Measurements from ENCODE around the gene COG8. TPM values are rescaled to one million over a fixed set of nuclear protein-coding genes. Genes with fewer than 3 reads are reported as not detected.

COG8 gene
- total RNA-seq, 4 donors from 2014 or later, result 29.5 to 52.0 (median 48.3) TPM

GRCh38 chr16:69338557-69339288, 641 bp downstream of the COG8 start:
- 15 to 22% methylated on average over 26 to 46 of the region's 46 CpGs for WGBS, 2 donors (ENCODE audit: low coverage in 1 of 2)
- peak overlapping the region; percentile 89 to 95 (median 92) for H3K27ac ChIP-seq
- intact Hi-C loops (cut with DNase I; ENCODE audit: low total_unique reads) (no loop called here), in situ Hi-C loops (cut with MboI; ENCODE audit: low pct_ligation_motif_present in 1 of 4, low pct_unique_long_range_greater_than_20kb in 1 of 4, low sequenced_read_pairs in 3 of 4) (no loop called here)
- TF ChIP-seq POLR2A (IDR thresholded peaks at IDR 0.05), result no peak
- TF ChIP-seq CTCF (IDR thresholded peaks at IDR 0.05), result no peak
- TF ChIP-seq EP300 (IDR thresholded peaks at IDR 0.05; ENCODE audit: low read depth), result no peak
- TF ChIP-seq POLR2AphosphoS5 (IDR thresholded peaks at IDR 0.05), result no peak
- H3K9me3 ChIP-seq, result no peaks in the 10 kb centered on the region
- no peaks in the 10 kb centered on the region for H3K27me3 ChIP-seq
- DNase-seq, result no peak
- peak overlapping the region; percentile 67 to 91 (median 86) for H3K4me3 ChIP-seq
- peaks cover 17 to 28% (median 21%) of the 10 kb centered on the region in 4 donors for H3K4me1 ChIP-seq
- H3K36me3 ChIP-seq, result peaks cover 0 to 28% (median 12%) of the 10 kb centered on the region in 4 donors

GRCh38 chr16:69334696-69335095, 4.7 kb downstream of the COG8 start:
- H3K36me3 ChIP-seq, result peaks cover 0 to 26% (median 12%) of the 10 kb centered on the region in 4 donors
- no peaks in the 10 kb centered on the region for H3K9me3 ChIP-seq
- TF ChIP-seq POLR2AphosphoS5 (IDR thresholded peaks at IDR 0.05) (no peak), CTCF (IDR thresholded peaks at IDR 0.05) (no peak), POLR2A (IDR thresholded peaks at IDR 0.05) (no peak), EP300 (IDR thresholded peaks at IDR 0.05; ENCODE audit: low read depth) (no peak)
- no peak overlapping the region for H3K4me3 ChIP-seq
- WGBS, 2 donors (ENCODE audit: low coverage in 1 of 2), result 90% methylated on average over 9 of the region's 9 CpGs; no CpG with 5 or more reads in 1 of the 2 donors
- H3K4me1 ChIP-seq, result peaks cover 8 to 26% (median 20%) of the 10 kb centered on the region in 4 donors
- H3K27ac ChIP-seq, result no peak overlapping the region
- no peak for DNase-seq
- H3K27me3 ChIP-seq, result no peaks in the 10 kb centered on the region
- intact Hi-C loops (cut with DNase I; ENCODE audit: low total_unique reads), result no loop called here
- in situ Hi-C loops (cut with MboI; ENCODE audit: low pct_ligation_motif_present in 1 of 4, low pct_unique_long_range_greater_than_20kb in 1 of 4, low sequenced_read_pairs in 3 of 4), result no loop called here

- Histone ChIP-seq H3K4me3 (peak within 1 kb of the TSS; percentile 73 to 98 (median 79)), H3K36me3 (peaks cover 0 to 24% (median 9%) of the 10 kb centered on the region in 4 donors), H3K9me3 (no peaks in the 10 kb centered on the region), H3K27ac (peak within 1 kb of the TSS; percentile 92 to 97 (median 94)), H3K4me1 (peaks cover 15 to 51% (median 47%) of the 10 kb centered on the region in 4 donors), H3K27me3 (no peaks in the 10 kb centered on the region)
- intact Hi-C loops (cut with DNase I; ENCODE audit: low total_unique reads) (no loop called here), in situ Hi-C loops (cut with MboI; ENCODE audit: low pct_ligation_motif_present in 1 of 4, low pct_unique_long_range_greater_than_20kb in 1 of 4, low sequenced_read_pairs in 3 of 4) (no loop called here)
- TF ChIP-seq CTCF (IDR thresholded peaks at IDR 0.05), result no peak
- no peak for TF ChIP-seq EP300 (IDR thresholded peaks at IDR 0.05; ENCODE audit: low read depth)
- peak; percentile 91 to 97 (median 91) for TF ChIP-seq POLR2AphosphoS5 (IDR thresholded peaks at IDR 0.05)
- TF ChIP-seq POLR2A (IDR thresholded peaks at IDR 0.05), result peak; percentile 87
- peak; percentile 95 for DNase-seq
- 0% methylated on average over 54 of the region's 93 CpGs; no CpG with 5 or more reads in 1 of the 2 donors for WGBS, 2 donors (ENCODE audit: low coverage in 1 of 2)
Observed at GRCh38 chr16:69330286-69331109, 8.9 kb downstream of the COG8 start, which contains the start of gene PDF. TSS of gene PDF (minus strand) at chr16:69330588. CDS start at chr16:69330570, 18 bp downstream.

All from transverse colon (tissue), 4 donors.